ENCODE data around the gene GRK5. TPM values are rescaled to one million over a fixed set of nuclear protein-coding genes. Genes with fewer than 3 reads are reported as not detected.

Gene GRK5
- total RNA-seq, 2 donors from 2014 or later = 85.3 to 90.2 TPM

GRCh38 chr10:119375574-119376272 lies 168.4 kb downstream of the GRK5 start:
- H3K9me3 ChIP-seq = no peaks in the 10 kb centered on the region
- no peaks in the 10 kb centered on the region for H3K36me3 ChIP-seq
- peak overlapping the region; percentile 10 to 29 for H3K27ac ChIP-seq
- TF ChIP-seq CTCF (IDR thresholded peaks at IDR 0.05) = no peak
- no peak for DNase-seq (ENCODE audit: low spot score)
- no peak for ATAC-seq (ENCODE audit: insufficient number of reproducible peaks, low FRiP score, low read depth)
- no peaks in the 10 kb centered on the region for H3K27me3 ChIP-seq (replicated peaks; ENCODE audit: insufficient read depth)
- peaks cover 8 to 41% of the 10 kb centered on the region in 2 donors for H3K4me1 ChIP-seq (ENCODE audit: control insufficient read depth in 1 of 2, low read depth in 2 of 2)
- no peak overlapping the region for H3K4me3 ChIP-seq

- ATAC-seq (ENCODE audit: insufficient number of reproducible peaks, low FRiP score, low read depth) (no peak), DNase-seq (ENCODE audit: low spot score) (no peak)
- no peaks in the 10 kb centered on the region for H3K9me3 ChIP-seq
- TF ChIP-seq CTCF (IDR thresholded peaks at IDR 0.05) = no peak
- H3K27me3 ChIP-seq (replicated peaks; ENCODE audit: insufficient read depth) = no peaks in the 10 kb centered on the region
- H3K36me3 ChIP-seq = peaks cover 4% of the 10 kb centered on the region
- no peak overlapping the region for H3K27ac ChIP-seq
- H3K4me1 ChIP-seq (ENCODE audit: control insufficient read depth in 1 of 2, low read depth in 2 of 2) = peaks cover 0 to 25% of the 10 kb centered on the region in 2 donors
- H3K4me3 ChIP-seq = no peak overlapping the region
These were observed 170.1 kb downstream of the GRK5 start for GRCh38 chr10:119377451-119377957.

- no peak overlapping the region for H3K4me3 ChIP-seq
- ATAC-seq (ENCODE audit: insufficient number of reproducible peaks, low FRiP score, low read depth) (no peak), DNase-seq (ENCODE audit: low spot score) (no peak)
- peaks cover 0 to 25% of the 10 kb centered on the region in 2 donors for H3K4me1 ChIP-seq (ENCODE audit: control insufficient read depth in 1 of 2, low read depth in 2 of 2)
- H3K27me3 ChIP-seq (replicated peaks; ENCODE audit: insufficient read depth) = no peaks in the 10 kb centered on the region
- no peaks in the 10 kb centered on the region for H3K9me3 ChIP-seq
- TF ChIP-seq CTCF (IDR thresholded peaks at IDR 0.05) = no peak
- no peak overlapping the region for H3K27ac ChIP-seq
- H3K36me3 ChIP-seq = peaks cover 4% of the 10 kb centered on the region
These were observed 170.8 kb downstream of the GRK5 start for GRCh38 chr10:119377958-119378736.

- DNase-seq (ENCODE audit: low spot score) (no peak), ATAC-seq (ENCODE audit: insufficient number of reproducible peaks, low FRiP score, low read depth) (no peak)
- peaks cover 0 to 25% of the 10 kb centered on the region in 2 donors for H3K4me1 ChIP-seq (ENCODE audit: control insufficient read depth in 1 of 2, low read depth in 2 of 2)
- H3K4me3 ChIP-seq = no peak overlapping the region
- no peak overlapping the region for H3K27ac ChIP-seq
- TF ChIP-seq CTCF (IDR thresholded peaks at IDR 0.05) = no peak
- H3K9me3 ChIP-seq = no peaks in the 10 kb centered on the region
- H3K27me3 ChIP-seq (replicated peaks; ENCODE audit: insufficient read depth) = no peaks in the 10 kb centered on the region
- H3K36me3 ChIP-seq = peaks cover 4% of the 10 kb centered on the region
These were observed 171.3 kb downstream of the GRK5 start for GRCh38 chr10:119378737-119379067.

- Histone ChIP-seq H3K27ac (no peak overlapping the region), H3K9me3 (no peaks in the 10 kb centered on the region), H3K4me3 (no peak overlapping the region), H3K4me1 (ENCODE audit: control insufficient read depth in 1 of 2, low read depth in 2 of 2) (peaks cover 0 to 25% of the 10 kb centered on the region in 2 donors), H3K36me3 (peaks cover 4% of the 10 kb centered on the region), H3K27me3 (replicated peaks; ENCODE audit: insufficient read depth) (no peaks in the 10 kb centered on the region)
- no peak for ATAC-seq (ENCODE audit: insufficient number of reproducible peaks, low FRiP score, low read depth)
- no peak for DNase-seq (ENCODE audit: low spot score)
- TF ChIP-seq CTCF (IDR thresholded peaks at IDR 0.05) = no peak
These were observed 172.2 kb downstream of the GRK5 start for GRCh38 chr10:119379466-119380071.
